Loucy (cell line): ENCODE measurements around the gene RBP3.

ENCODE experiments used
- H2AFZ ChIP-seq: fragments of 200-600 bp; sonication (generic); 2 replicates; pipeline ENCODE4 v1.6.0; 2016; ENCODE audit warnings: antibody characterized with exemption, mild to moderate bottlenecking, low read length, moderate library complexity
- H3F3A ChIP-seq: fragments of 200-600 bp; 2 replicates; pipeline ENCODE4 v1.6.0; 2016; ENCODE audit warnings: antibody characterized with exemption, low read depth, mild to moderate bottlenecking
- H3K27me3 ChIP-seq: fragments of 200-600 bp; sonication (generic); 2 replicates; pipeline ENCODE4 v1.6.1; 2014; ENCODE audit warnings: low read length, mild to moderate bottlenecking; ENCODE audit not compliant: insufficient read depth, poor library complexity, severe bottlenecking
- H3K36me3 ChIP-seq: fragments of 200-600 bp; sonication (generic); 2 replicates; pipeline ENCODE4 v1.6.1; 2016; ENCODE audit warnings: low read length; ENCODE audit not compliant: insufficient read depth
- H3K4me1 ChIP-seq: fragments of 200-600 bp; sonication (generic); 2 replicates; pipeline ENCODE4 v1.5.1; 2014; ENCODE audit warnings: low read length, mild to moderate bottlenecking; ENCODE audit not compliant: insufficient read depth, poor library complexity, severe bottlenecking
- H3K4me2 ChIP-seq: fragments of 200-600 bp; sonication (generic); 2 replicates; pipeline ENCODE4 v1.6.0; 2014; ENCODE audit warnings: antibody characterized with exemption, low read length, low read depth, mild to moderate bottlenecking; ENCODE audit not compliant: poor library complexity, severe bottlenecking
- H3K4me3 ChIP-seq: fragments of 200-600 bp; sonication (generic); 2 replicates; pipeline ENCODE4 v1.5.1; 2014; ENCODE audit warnings: low read length, mild to moderate bottlenecking, mixed read lengths; ENCODE audit not compliant: poor library complexity, severe bottlenecking
- H3K79me2 ChIP-seq: fragments of 200-600 bp; sonication (generic); 2 replicates; pipeline ENCODE4 v1.6.1; 2014; ENCODE audit warnings: low read length; ENCODE audit not compliant: insufficient read depth
- H3K9ac ChIP-seq: fragments of 200-600 bp; sonication (generic); 2 replicates; pipeline ENCODE4 v1.6.0; 2014; ENCODE audit warnings: mild to moderate bottlenecking, low read depth, low read length, moderate library complexity; ENCODE audit not compliant: poor library complexity, severe bottlenecking
- H3K9me2 ChIP-seq: fragments of 200-600 bp; sonication (generic); replicated peaks from 2 replicates; pipeline ENCODE4 v1.6.1; 2016; ENCODE audit warnings: low read depth, low read length, mixed read lengths
- H3K9me3 ChIP-seq: fragments of 200-600 bp; sonication (generic); 2 replicates; pipeline ENCODE4 v1.6.1; 2014; ENCODE audit warnings: mild to moderate bottlenecking, antibody characterized with exemption, low read length, low read depth; ENCODE audit not compliant: insufficient read depth
- H4K20me1 ChIP-seq: fragments of 200-600 bp; sonication (generic); 2 replicates; pipeline ENCODE4 v1.6.0; 2014; ENCODE audit warnings: antibody characterized with exemption, low read length, mild to moderate bottlenecking; ENCODE audit not compliant: insufficient read depth, poor library complexity, severe bottlenecking
- CTCF ChIP-seq: fragments of 200-600 bp; sonication (generic); conservative IDR thresholded peaks from 2 replicates; pipeline ENCODE4 v1.5.1; 2014; ENCODE audit warnings: mild to moderate bottlenecking, antibody characterized with exemption, low read length
- EZH2phosphoT487 ChIP-seq: fragments of 200-600 bp; IDR thresholded peaks from 2 replicates; pipeline ENCODE4 v1.6.1; 2018; ENCODE audit warnings: antibody characterized with exemption, mild to moderate bottlenecking, moderate library complexity, borderline replicate concordance

Gene RBP3

GRCh38 chr10:47370878-47371277 is 22.7 kb downstream of the RBP3 start:
- Histone ChIP-seq H3K9ac (no peak overlapping the region), H3K36me3 (no peaks in the 10 kb centered on the region), H2AFZ (no peak overlapping the region), H3K4me2 (no peak overlapping the region), H3K27me3 (no peaks in the 10 kb centered on the region), H4K20me1 (no peaks in the 10 kb centered on the region), H3F3A (no peaks in the 10 kb centered on the region), H3K9me3 (no peaks in the 10 kb centered on the region), H3K4me3 (no peak overlapping the region), H3K79me2 (no peaks in the 10 kb centered on the region), H3K9me2 (no peaks in the 10 kb centered on the region), H3K4me1 (no peaks in the 10 kb centered on the region)
- TF ChIP-seq EZH2phosphoT487 (no peak), CTCF (no peak)

GRCh38 chr10:47371629-47372485 is 23.7 kb downstream of the RBP3 start:
- H3K9me3 ChIP-seq: no peaks in the 10 kb centered on the region
- H3K79me2 ChIP-seq: no peaks in the 10 kb centered on the region
- no peak overlapping the region for H3K4me3 ChIP-seq
- no peaks in the 10 kb centered on the region for H3K9me2 ChIP-seq
- no peak overlapping the region for H3K4me2 ChIP-seq
- H3K27me3 ChIP-seq: no peaks in the 10 kb centered on the region
- no peaks in the 10 kb centered on the region for H3F3A ChIP-seq
- TF ChIP-seq CTCF: no peak
- TF ChIP-seq EZH2phosphoT487: no peak
- no peak overlapping the region for H2AFZ ChIP-seq
- H3K4me1 ChIP-seq: peaks cover 3% of the 10 kb centered on the region
- no peaks in the 10 kb centered on the region for H4K20me1 ChIP-seq
- H3K9ac ChIP-seq: no peak overlapping the region
- no peaks in the 10 kb centered on the region for H3K36me3 ChIP-seq

- H3K9me3 ChIP-seq: no peaks in the 10 kb centered on the region
- no peak overlapping the region for H2AFZ ChIP-seq
- H3K4me3 ChIP-seq: no peak overlapping the region
- H3K9me2 ChIP-seq: no peaks in the 10 kb centered on the region
- no peak overlapping the region for H3K9ac ChIP-seq
- H3K27me3 ChIP-seq: no peaks in the 10 kb centered on the region
- no peaks in the 10 kb centered on the region for H3K79me2 ChIP-seq
- H4K20me1 ChIP-seq: no peaks in the 10 kb centered on the region
- no peaks in the 10 kb centered on the region for H3F3A ChIP-seq
- H3K4me2 ChIP-seq: no peak overlapping the region
- peaks cover 8% of the 10 kb centered on the region for H3K4me1 ChIP-seq
- TF ChIP-seq EZH2phosphoT487: no peak
- no peak for TF ChIP-seq CTCF
- H3K36me3 ChIP-seq: no peaks in the 10 kb centered on the region
These were observed 24.6 kb downstream of the RBP3 start for GRCh38 chr10:47372726-47373125.
